MCF 10A (cell line): ENCODE data around the gene ABCB11. TPM values are rescaled to one million over a fixed set of nuclear protein-coding genes. Genes with fewer than 3 reads are reported as not detected.

Experiments used
- BruUV-seq: library from RNA; stranded (reverse); fragments of 400-500 nt; replicated peaks from 2 replicates; lab custom pipeline; 2021; lab: Mats Ljungman, UMichigan
- CTCF ChIA-PET: fragments of 300-600 bp; sonication (Branson Sonifier 250); formaldehyde crosslinking; extraction: SDS; loops from one replicate; lab custom pipeline; 2021; ENCODE audit warnings: antibody characterized with exemption, inconsistent platforms; lab: Yijun Ruan, JAX
- POLR2A ChIA-PET: fragments of 300-600, 350-650 bp; sonication (Branson Sonifier 250); formaldehyde crosslinking; extraction: SDS; loops from one replicate; lab custom pipeline; 2020; ENCODE audit warnings: antibody characterized with exemption, inconsistent platforms; lab: Yijun Ruan, JAX
- DNase-seq: peaks from one replicate; pipeline ENCODE4 v3.0.0-alpha.2; 2018; ENCODE audit not compliant: unreplicated experiment
- H3K27ac Mint-ChIP-seq: one replicate; pipeline ENCODE4 v1.8.0; 2022; ENCODE audit warnings: mild to moderate bottlenecking, low read depth, mixed read lengths; ENCODE audit not compliant: unreplicated experiment
- H3K27me3 Mint-ChIP-seq: one replicate; pipeline ENCODE4 v1.8.0; 2022; ENCODE audit warnings: mixed read lengths; ENCODE audit not compliant: insufficient read depth, unreplicated experiment
- H3K36me3 Mint-ChIP-seq: one replicate; pipeline ENCODE4 v1.8.0; 2022; ENCODE audit warnings: mild to moderate bottlenecking, moderate library complexity, mixed read lengths; ENCODE audit not compliant: insufficient read depth, unreplicated experiment
- H3K4me1 Mint-ChIP-seq: one replicate; pipeline ENCODE4 v1.8.0; 2022; ENCODE audit warnings: mixed read lengths; ENCODE audit not compliant: insufficient read depth, unreplicated experiment
- H3K4me3 Mint-ChIP-seq: one replicate; pipeline ENCODE4 v1.8.0; 2022; ENCODE audit warnings: mild to moderate bottlenecking, moderate library complexity, mixed read lengths; ENCODE audit not compliant: unreplicated experiment
- H3K9me3 Mint-ChIP-seq: one replicate; pipeline ENCODE4 v1.8.0; 2022; ENCODE audit warnings: mixed read lengths; ENCODE audit not compliant: unreplicated experiment
- CTCF ChIP-seq: fragments of 200-600 bp; IDR thresholded peaks from one replicate; pipeline ENCODE4 v1.8.0; 2022; ENCODE audit warnings: antibody characterized with exemption, mild to moderate bottlenecking; ENCODE audit not compliant: unreplicated experiment
- intact Hi-C: fragments of 100-400 bp; cut with micrococcal nuclease; formaldehyde crosslinking; loops from 2 replicates; pipeline ENCODE4 v1.14.1; 2022
- total RNA-seq: library from RNA; stranded (reverse); gene quantifications from 2 replicates; pipeline ENCODE4 v1.2.3, GENCODE V29; 2022

ABCB11 gene
- total RNA-seq, 1 experiment from 2014 or later: not detected

DNA sequence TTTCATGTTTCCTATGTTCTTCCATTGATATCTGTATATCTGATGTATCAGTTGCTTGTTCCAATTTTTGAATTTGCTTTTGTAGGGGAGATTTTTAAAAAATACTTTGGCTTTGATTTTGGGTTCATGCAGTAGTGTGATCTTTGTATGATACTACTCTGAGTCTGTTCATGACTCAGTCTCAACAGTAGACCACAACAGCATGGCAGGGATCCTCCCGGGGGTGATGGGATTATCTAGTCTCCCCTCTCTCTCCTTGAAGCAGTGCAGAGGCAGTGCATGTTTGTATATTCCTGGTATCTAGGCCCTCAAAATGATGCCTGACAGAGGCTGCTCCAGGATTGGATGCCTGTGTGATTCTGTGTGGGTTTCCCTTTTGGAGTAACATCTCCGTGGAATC, 74.7 kb downstream of the ABCB11 start:
- Mint-ChIP-seq H3K9me3 (peaks cover 24% of the 10 kb centered on the region), H3K36me3 (no peaks in the 10 kb centered on the region), H3K27me3 (no peaks in the 10 kb centered on the region), H3K4me3 (no peak overlapping the region), H3K4me1 (no peaks in the 10 kb centered on the region), H3K27ac (no peak overlapping the region)
- BruUV-seq: no TSS peak
- intact Hi-C loops: no loop called here
- POLR2A ChIA-PET: interaction anchor here (1.1 kb wide), 1 partner anchor 442 kb away, joined by 4 read pairs; no protein-coding TSS in a partner anchor
- CTCF ChIA-PET: interaction anchor here (1.1 to 3.6 kb wide), 3 partner anchors 153 to 186 kb away, joined by 4 to 26 read pairs (median 6); no protein-coding TSS in a partner anchor
- no peak for DNase-seq
- TF ChIP-seq CTCF: no peak

DNA sequence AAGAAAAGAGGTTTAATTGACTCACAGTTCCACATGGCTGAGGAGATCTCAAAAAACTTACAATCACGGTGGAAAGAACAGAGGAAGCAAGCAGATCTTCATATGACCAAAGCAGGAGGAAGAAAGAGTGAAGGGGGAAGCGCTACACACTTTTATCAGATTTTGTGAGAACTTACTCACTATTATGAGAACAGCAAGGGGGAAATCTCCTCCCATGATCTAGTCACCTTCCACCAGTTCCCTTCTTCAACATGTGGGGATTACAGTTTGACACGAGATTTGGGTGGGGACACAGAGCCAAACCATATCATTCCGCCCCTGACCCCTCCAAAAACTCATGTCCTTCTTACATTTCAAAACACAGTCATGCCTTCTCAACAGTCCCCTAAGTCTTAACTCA, 75.8 kb downstream of the ABCB11 start:
- intact Hi-C loops: no loop called here
- DNase-seq: no peak
- Mint-ChIP-seq H3K9me3 (peaks cover 24% of the 10 kb centered on the region), H3K27me3 (no peaks in the 10 kb centered on the region), H3K36me3 (no peaks in the 10 kb centered on the region), H3K4me1 (no peaks in the 10 kb centered on the region), H3K27ac (no peak overlapping the region), H3K4me3 (no peak overlapping the region)
- no peak for TF ChIP-seq CTCF
- ChIA-PET CTCF (no interaction called here), POLR2A (no interaction called here)
- BruUV-seq: no TSS peak

DNA sequence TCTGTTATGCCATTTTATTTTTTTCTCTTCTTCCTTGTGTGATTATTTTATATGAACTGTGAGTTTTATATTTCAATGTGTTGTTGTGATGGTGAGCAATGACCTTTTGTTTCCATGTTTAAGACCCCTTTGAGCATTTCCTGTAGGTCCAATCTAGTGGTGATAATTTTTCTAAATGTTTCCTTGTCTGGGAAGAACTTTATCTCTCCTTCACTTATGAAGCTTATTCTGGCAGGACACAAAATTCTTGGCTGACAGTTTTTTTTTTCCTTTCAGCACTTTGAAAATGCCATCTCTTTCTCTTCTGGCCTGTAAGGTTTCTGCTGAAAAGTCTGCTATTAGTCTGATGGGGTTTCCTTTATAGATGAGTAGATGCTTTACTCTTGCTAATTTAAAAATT, 76.9 kb downstream of the ABCB11 start:
- no peak for DNase-seq
- H3K9me3 Mint-ChIP-seq: peaks cover 24% of the 10 kb centered on the region
- intact Hi-C loops: no loop called here
- no peak overlapping the region for H3K4me3 Mint-ChIP-seq
- H3K27ac Mint-ChIP-seq: no peak overlapping the region
- no peaks in the 10 kb centered on the region for H3K4me1 Mint-ChIP-seq
- H3K36me3 Mint-ChIP-seq: no peaks in the 10 kb centered on the region
- TF ChIP-seq CTCF: no peak
- H3K27me3 Mint-ChIP-seq: no peaks in the 10 kb centered on the region
- POLR2A ChIA-PET: interaction anchor here (0.7 kb wide), 1 partner anchor 39 kb away, joined by 3 read pairs; no protein-coding TSS in a partner anchor
- CTCF ChIA-PET: interaction anchor here (0.7 kb wide), 1 partner anchor 177 kb away, joined by 3 read pairs; no protein-coding TSS in a partner anchor
- no TSS peak for BruUV-seq

GRCh38 chr2:168952424-168952823, 78.7 kb downstream of the ABCB11 start:
- H3K9me3 Mint-ChIP-seq: peaks cover 24% of the 10 kb centered on the region
- no peaks in the 10 kb centered on the region for H3K27me3 Mint-ChIP-seq
- H3K27ac Mint-ChIP-seq: no peak overlapping the region
- no peak for TF ChIP-seq CTCF
- intact Hi-C loops: no loop called here
- no peak overlapping the region for H3K4me3 Mint-ChIP-seq
- ChIA-PET CTCF (interaction anchor here (0.7 kb wide), 2 partner anchors 192 to 604 kb away, joined by 3 read pairs; no protein-coding TSS in a partner anchor), POLR2A (no interaction called here)
- BruUV-seq: no TSS peak
- no peaks in the 10 kb centered on the region for H3K4me1 Mint-ChIP-seq
- no peak for DNase-seq
- H3K36me3 Mint-ChIP-seq: no peaks in the 10 kb centered on the region
